ENCODE measurements around the gene DNAJA3.

The DNAJA3 gene

DNA sequence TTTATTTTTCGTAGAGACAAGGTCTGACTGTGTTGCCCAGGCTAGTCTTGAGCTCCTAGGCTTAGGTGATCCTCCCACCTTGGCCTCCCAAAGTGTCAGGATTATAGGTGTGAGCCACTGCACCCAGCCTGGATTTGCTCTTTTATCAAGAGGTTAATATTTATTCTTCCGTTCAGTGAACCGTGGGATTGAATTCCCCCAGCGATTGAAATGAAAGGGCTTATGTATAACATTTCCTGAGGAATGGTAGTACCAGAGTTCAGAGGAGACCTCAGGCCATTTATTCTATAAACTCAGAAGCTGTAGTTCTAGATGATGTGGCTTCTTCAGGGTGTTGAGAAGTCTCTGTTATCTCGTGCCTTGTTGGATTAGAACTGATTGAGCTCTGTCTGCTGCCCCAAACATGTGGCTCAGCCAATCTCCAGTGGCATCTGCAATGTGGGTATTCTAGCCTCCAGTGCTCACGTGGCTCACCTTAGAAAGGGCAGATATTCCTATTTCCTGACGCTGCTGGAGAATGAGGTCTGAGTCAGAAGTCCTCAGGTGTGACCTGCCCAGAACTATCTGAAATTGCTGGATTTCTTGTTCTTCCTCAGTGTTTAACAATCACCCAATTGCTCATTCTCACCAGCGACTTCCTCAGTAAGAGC, 73.0 kb downstream of the DNAJA3 start:
- H3K27ac ChIP-seq, result no peak overlapping the region
- TF ChIP-seq, protein P1, sequence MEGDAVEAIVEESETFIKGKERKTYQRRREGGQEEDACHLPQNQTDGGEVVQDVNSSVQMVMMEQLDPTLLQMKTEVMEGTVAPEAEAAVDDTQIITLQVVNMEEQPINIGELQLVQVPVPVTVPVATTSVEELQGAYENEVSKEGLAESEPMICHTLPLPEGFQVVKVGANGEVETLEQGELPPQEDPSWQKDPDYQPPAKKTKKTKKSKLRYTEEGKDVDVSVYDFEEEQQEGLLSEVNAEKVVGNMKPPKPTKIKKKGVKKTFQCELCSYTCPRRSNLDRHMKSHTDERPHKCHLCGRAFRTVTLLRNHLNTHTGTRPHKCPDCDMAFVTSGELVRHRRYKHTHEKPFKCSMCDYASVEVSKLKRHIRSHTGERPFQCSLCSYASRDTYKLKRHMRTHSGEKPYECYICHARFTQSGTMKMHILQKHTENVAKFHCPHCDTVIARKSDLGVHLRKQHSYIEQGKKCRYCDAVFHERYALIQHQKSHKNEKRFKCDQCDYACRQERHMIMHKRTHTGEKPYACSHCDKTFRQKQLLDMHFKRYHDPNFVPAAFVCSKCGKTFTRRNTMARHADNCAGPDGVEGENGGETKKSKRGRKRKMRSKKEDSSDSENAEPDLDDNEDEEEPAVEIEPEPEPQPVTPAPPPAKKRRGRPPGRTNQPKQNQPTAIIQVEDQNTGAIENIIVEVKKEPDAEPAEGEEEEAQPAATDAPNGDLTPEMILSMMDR (IDR thresholded peaks at IDR 0.05), result no peak
- TF ChIP-seq ZFX (IDR thresholded peaks at IDR 0.05; ENCODE audit: borderline replicate concordance), result no peak

GRCh38 chr16:4499196-4499555, 73.5 kb downstream of the DNAJA3 start:
- TF ChIP-seq ZFX (IDR thresholded peaks at IDR 0.05; ENCODE audit: borderline replicate concordance), result no peak
- TF ChIP-seq, protein P1 (IDR thresholded peaks at IDR 0.05), result no peak
- H3K27ac ChIP-seq, result no peak overlapping the region

DNA sequence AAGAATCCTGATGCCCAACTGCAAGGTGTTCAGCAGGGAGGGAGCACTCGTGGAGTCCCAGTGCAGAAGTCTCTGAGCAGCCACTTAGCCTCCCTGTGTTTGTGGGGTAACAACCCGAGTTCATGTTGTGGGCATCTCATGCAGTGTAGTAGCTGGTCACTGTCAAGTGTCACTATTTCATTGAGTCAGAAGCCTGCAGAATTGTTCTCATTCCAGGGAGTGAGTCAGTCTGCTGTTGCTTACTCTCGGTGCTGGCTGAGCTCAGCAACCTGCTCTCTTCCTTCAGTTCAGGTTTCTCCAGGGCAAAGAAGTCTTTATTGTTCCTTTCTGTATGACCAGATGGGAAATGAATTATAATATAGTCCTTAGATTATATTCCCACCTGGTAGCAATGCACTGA, 74.6 kb downstream of the DNAJA3 start:
- H3K27ac ChIP-seq, result no peak overlapping the region
- TF ChIP-seq ZFX (IDR thresholded peaks at IDR 0.05; ENCODE audit: borderline replicate concordance), result no peak
- TF ChIP-seq, protein P1 (IDR thresholded peaks at IDR 0.05), result no peak

DNA sequence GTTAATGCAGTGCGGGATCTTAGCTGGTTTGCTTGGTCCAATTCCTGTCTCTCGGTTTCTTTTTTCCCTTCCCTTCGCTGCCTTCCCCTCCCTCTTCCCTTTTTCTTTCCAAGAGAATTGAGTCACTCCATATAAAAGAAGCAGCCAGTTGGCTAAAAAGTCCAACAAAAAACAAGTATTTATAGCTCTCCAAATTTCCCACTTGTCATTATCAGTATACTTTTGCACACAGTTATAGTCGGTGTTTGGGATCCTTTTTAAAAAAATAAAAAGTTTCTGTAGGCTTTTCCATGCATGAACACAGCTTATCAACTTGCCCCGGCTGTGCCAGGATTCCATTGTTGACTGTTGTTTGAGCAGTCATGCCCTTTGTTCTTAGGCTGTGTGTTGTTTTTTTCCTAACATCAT, 75.4 kb downstream of the DNAJA3 start:
- no peak for TF ChIP-seq ZFX (IDR thresholded peaks at IDR 0.05; ENCODE audit: borderline replicate concordance)
- TF ChIP-seq, protein P1 (IDR thresholded peaks at IDR 0.05), result no peak
- H3K27ac ChIP-seq, result no peak overlapping the region

- TF ChIP-seq, protein P1 (IDR thresholded peaks at IDR 0.05), result no peak
- no peak for TF ChIP-seq ZFX (IDR thresholded peaks at IDR 0.05; ENCODE audit: borderline replicate concordance)
- no peak overlapping the region for H3K27ac ChIP-seq
Observed at GRCh38 chr16:4505356-4506147, 79.9 kb downstream of the DNAJA3 start.
